Measurements from ENCODE around the gene BIRC5. TPM values are rescaled to one million over a fixed set of nuclear protein-coding genes. Genes with fewer than 3 reads are reported as not detected.
"Not testable (repeated sequence)": the region's sequence is repeated elsewhere in the genome, so short reads cannot be mapped to it uniquely, and the experiment has no call there.

The BIRC5 gene
- total RNA-seq, 2 donors from 2014 or later, result 0.40 to 0.44 TPM

- Mint-ChIP-seq H3K36me3 (ENCODE audit: low read depth) (peaks cover 2% of the 10 kb centered on the region), H3K4me3 (no peak overlapping the region), H3K27me3 (peaks cover 5% of the 10 kb centered on the region), H3K27ac (no peak overlapping the region), H3K4me1 (peaks cover 24% of the 10 kb centered on the region)
- DNase-seq, result no peak
- H3K9me3 ChIP-seq (ENCODE audit: control insufficient read depth, low read length, poor library complexity, severe bottlenecking), result no peaks in the 10 kb centered on the region
- ATAC-seq, result no peak
These were observed 34.2 kb downstream of the BIRC5 start for GRCh38 chr17:78248051-78248914.

GRCh38 chr17:78249074-78249817 is 35.2 kb downstream of the BIRC5 start:
- Mint-ChIP-seq H3K27me3 (peaks cover 5% of the 10 kb centered on the region), H3K36me3 (ENCODE audit: low read depth) (peaks cover 2% of the 10 kb centered on the region), H3K4me1 (peaks cover 25% of the 10 kb centered on the region), H3K4me3 (peak overlapping the region; percentile 59), H3K27ac (no peak overlapping the region)
- ATAC-seq, result no peak
- no peak for DNase-seq
- no peaks in the 10 kb centered on the region for H3K9me3 ChIP-seq (ENCODE audit: control insufficient read depth, low read length, poor library complexity, severe bottlenecking)

GRCh38 chr17:78249818-78250806 is 36.1 kb downstream of the BIRC5 start:
- H3K4me3 Mint-ChIP-seq, result peak overlapping the region; percentile 59
- H3K36me3 Mint-ChIP-seq (ENCODE audit: low read depth), result peaks cover 2% of the 10 kb centered on the region
- peaks cover 27% of the 10 kb centered on the region for H3K4me1 Mint-ChIP-seq
- no peaks in the 10 kb centered on the region for H3K9me3 ChIP-seq (ENCODE audit: control insufficient read depth, low read length, poor library complexity, severe bottlenecking)
- H3K27ac Mint-ChIP-seq, result no peak overlapping the region
- peaks cover 5% of the 10 kb centered on the region for H3K27me3 Mint-ChIP-seq
- ATAC-seq (no peak), DNase-seq (no peak)

GRCh38 chr17:78250891-78251772 is 37.1 kb downstream of the BIRC5 start:
- Mint-ChIP-seq H3K36me3 (ENCODE audit: low read depth) (peaks cover 2% of the 10 kb centered on the region), H3K27me3 (peaks cover 5% of the 10 kb centered on the region), H3K4me3 (peak overlapping the region; percentile 76), H3K4me1 (peaks cover 30% of the 10 kb centered on the region), H3K27ac (peak overlapping the region; percentile 95)
- ATAC-seq, result peak; percentile 59
- H3K9me3 ChIP-seq (ENCODE audit: control insufficient read depth, low read length, poor library complexity, severe bottlenecking), result no peaks in the 10 kb centered on the region
- DNase-seq, result peak; percentile 72 to 82 (median 77)

- ATAC-seq (no peak), DNase-seq (no peak)
- Mint-ChIP-seq H3K4me1 (peaks cover 30% of the 10 kb centered on the region), H3K36me3 (ENCODE audit: low read depth) (peaks cover 2% of the 10 kb centered on the region), H3K27ac (peak overlapping the region; percentile 95), H3K27me3 (peaks cover 5% of the 10 kb centered on the region), H3K4me3 (peak overlapping the region; percentile 76)
- no peaks in the 10 kb centered on the region for H3K9me3 ChIP-seq (ENCODE audit: control insufficient read depth, low read length, poor library complexity, severe bottlenecking)
These were observed 37.7 kb downstream of the BIRC5 start for GRCh38 chr17:78251773-78252103.

GRCh38 chr17:78252111-78252634 is 38.1 kb downstream of the BIRC5 start:
- Mint-ChIP-seq H3K4me1 (peaks cover 32% of the 10 kb centered on the region), H3K27ac (peak overlapping the region; percentile 95), H3K27me3 (peaks cover 3% of the 10 kb centered on the region), H3K4me3 (peak overlapping the region; percentile 76), H3K36me3 (ENCODE audit: low read depth) (peaks cover 2% of the 10 kb centered on the region)
- DNase-seq (peak in 2 of 3 donors; percentile 64 to 70), ATAC-seq (peak; percentile 81)
- H3K9me3 ChIP-seq (ENCODE audit: control insufficient read depth, low read length, poor library complexity, severe bottlenecking), result no peaks in the 10 kb centered on the region

GRCh38 chr17:78252701-78253635 is 38.9 kb downstream of the BIRC5 start:
- H3K4me1 Mint-ChIP-seq, result peaks cover 38% of the 10 kb centered on the region

GRCh38 chr17:78253636-78253945 is 39.5 kb downstream of the BIRC5 start:
- not testable (repeated sequence) for H3K9me3 ChIP-seq (ENCODE audit: control insufficient read depth, low read length, poor library complexity, severe bottlenecking); DNase-seq; H3K36me3 Mint-ChIP-seq (ENCODE audit: low read depth); H3K27me3 Mint-ChIP-seq; ATAC-seq
- H3K4me1 Mint-ChIP-seq, result peaks cover 43% of the 10 kb centered on the region
- H3K27ac Mint-ChIP-seq, result peak overlapping the region; percentile 95
- peak overlapping the region; percentile 76 for H3K4me3 Mint-ChIP-seq

More at GRCh38 chr17:78252701-78253635, 38.9 kb downstream of the BIRC5 start:
- H3K4me3 Mint-ChIP-seq, result peak overlapping the region; percentile 76
- no peaks in the 10 kb centered on the region for H3K27me3 Mint-ChIP-seq
- H3K36me3 Mint-ChIP-seq (ENCODE audit: low read depth), result peaks cover 2% of the 10 kb centered on the region
- DNase-seq, result no peak
- H3K27ac Mint-ChIP-seq, result peak overlapping the region; percentile 95
- ATAC-seq, result no peak
- no peaks in the 10 kb centered on the region for H3K9me3 ChIP-seq (ENCODE audit: control insufficient read depth, low read length, poor library complexity, severe bottlenecking)

- peaks cover 44% of the 10 kb centered on the region for H3K4me1 Mint-ChIP-seq
- DNase-seq, result peak; percentile 68 to 74 (median 72)
- no peaks in the 10 kb centered on the region for H3K27me3 Mint-ChIP-seq
- no peaks in the 10 kb centered on the region for H3K9me3 ChIP-seq (ENCODE audit: control insufficient read depth, low read length, poor library complexity, severe bottlenecking)
- H3K4me3 Mint-ChIP-seq, result peak overlapping the region; percentile 76
- ATAC-seq, result peak; percentile 61
- peak overlapping the region; percentile 1 for H3K27ac Mint-ChIP-seq
- H3K36me3 Mint-ChIP-seq (ENCODE audit: low read depth), result peaks cover 2% of the 10 kb centered on the region
These were observed 40.1 kb downstream of the BIRC5 start for GRCh38 chr17:78253946-78254672.

GRCh38 chr17:78255029-78255656 is 41.1 kb downstream of the BIRC5 start:
- peaks cover 50% of the 10 kb centered on the region for H3K4me1 Mint-ChIP-seq
- no peak for ATAC-seq
- DNase-seq, result no peak
- H3K4me3 Mint-ChIP-seq, result peak overlapping the region; percentile 76
- peaks cover 2% of the 10 kb centered on the region for H3K36me3 Mint-ChIP-seq (ENCODE audit: low read depth)
- no peaks in the 10 kb centered on the region for H3K9me3 ChIP-seq (ENCODE audit: control insufficient read depth, low read length, poor library complexity, severe bottlenecking)
- no peaks in the 10 kb centered on the region for H3K27me3 Mint-ChIP-seq
- H3K27ac Mint-ChIP-seq, result no peak overlapping the region

Measured in T-helper 17 cell (primary cell).